Ishikawa (cell line): ENCODE results near the gene TNS1.

Experiments
- CREB1 ChIP-seq: IDR thresholded peaks from 2 replicates; pipeline ENCODE4 v1.6.1; 2012; ENCODE audit warnings: low read depth
- EGR1 ChIP-seq: IDR thresholded peaks from 2 replicates; pipeline ENCODE4 v1.6.1; 2012
- EP300 ChIP-seq: IDR thresholded peaks from 2 replicates; pipeline ENCODE4 v1.6.1; 2012; ENCODE audit warnings: borderline replicate concordance
- FOXM1 ChIP-seq: IDR thresholded peaks from 2 replicates; pipeline ENCODE4 v1.6.1; 2012; ENCODE audit warnings: low read depth, borderline replicate concordance
- MAX ChIP-seq: IDR thresholded peaks from 2 replicates; pipeline ENCODE4 v1.6.1; 2012
- RAD21 ChIP-seq: IDR thresholded peaks from 2 replicates; pipeline ENCODE4 v1.6.1; 2012; ENCODE audit warnings: low read depth
- REST ChIP-seq: IDR thresholded peaks from 2 replicates; pipeline ENCODE4 v1.6.1; 2012; ENCODE audit warnings: low read depth, mild to moderate bottlenecking
- TAF1 ChIP-seq: IDR thresholded peaks from 2 replicates; pipeline ENCODE4 v1.6.1; 2012; ENCODE audit warnings: low read depth, mild to moderate bottlenecking
- ZBTB7A ChIP-seq: IDR thresholded peaks from 2 replicates; pipeline ENCODE4 v1.6.1; 2012; ENCODE audit warnings: low read depth

- TF ChIP-seq EGR1 (no peak), FOXM1 (no peak), EP300 (no peak), CREB1 (no peak), REST (no peak), RAD21 (no peak), MAX (no peak), TAF1 (no peak), ZBTB7A (no peak)
Observed at GRCh38 chr2:218051903-218052302, 49.1 kb upstream of the TNS1 start.
